T-cell (primary cell): ENCODE data around the gene YIPF5. TPM values are rescaled to one million over a fixed set of nuclear protein-coding genes. Genes with fewer than 3 reads are reported as not detected.

Experiments used
- ATAC-seq, 4 experiments: fragments of 200-7000 bp in 3 of 4; fragments of 150-1000 bp in 1 of 4; cut with Tn5 transposase; replicated peaks in 1 of 4; 1 replicate in 3 of 4; 2 replicates in 1 of 4; pipeline ENCODE4 v1.10.0; 2021; ENCODE audit warnings: moderate library complexity in 3 of 4, mild to moderate bottlenecking in 2 of 4, moderate number of reproducible peaks in 1 of 4
- CTCF ChIA-PET, 2 donors: fragments of 300-600 bp; sonication (Branson Sonifier 250); formaldehyde crosslinking; loops; one replicate each; lab custom pipeline; 2022; ENCODE audit warnings: antibody characterized with exemption in 2 of 2; lab: Charles Lee
- POLR2A ChIA-PET, 2 donors: fragments of 300-600 bp; sonication (Branson Sonifier 250); formaldehyde crosslinking; loops; one replicate each; lab custom pipeline; 2022; ENCODE audit warnings: antibody characterized with exemption in 2 of 2; lab: Charles Lee
- DNase-seq, 35 experiments: peaks; one replicate each; pipeline versions ENCODE4 v3.0.0 to v3.0.0-alpha.2; 2013 to 2023
- H3K27ac ChIP-seq: one replicate; pipeline ENCODE4 v1.5.1; 2013; ENCODE audit warnings: low read length
- H3K27me3 ChIP-seq, 2 experiments: replicated peaks in 1 of 2; 1 replicate in 1 of 2; 2 replicates in 1 of 2; pipeline versions ENCODE4 v1.6.1 to v1.7.0; 2013; ENCODE audit warnings: low read length in 1 of 2, mixed read lengths in 1 of 2; ENCODE audit not compliant: control insufficient read depth in 2 of 2, insufficient read depth in 2 of 2; ENCODE audit errors: extremely low read depth in 1 of 2
- H3K36me3 ChIP-seq, 2 donors: 1 replicate in 1 of 2; 2 replicates in 1 of 2; pipeline versions ENCODE4 v1.6.1 to v1.7.0; 2013; ENCODE audit warnings: low read length in 1 of 2; ENCODE audit not compliant: control insufficient read depth in 2 of 2, insufficient read depth in 1 of 2; ENCODE audit errors: extremely low read depth in 1 of 2
- H3K4me1 ChIP-seq, 2 experiments: 1 replicate in 1 of 2; 2 replicates in 1 of 2; pipeline versions ENCODE4 v1.6.1 to v1.7.0; 2013; ENCODE audit warnings: low read length in 2 of 2, mixed read lengths in 1 of 2; ENCODE audit not compliant: insufficient read depth in 2 of 2, control insufficient read depth in 1 of 2; ENCODE audit errors: extremely low read depth in 1 of 2
- H3K4me3 ChIP-seq, 2 donors: 1 replicate in 1 of 2; 2 replicates in 1 of 2; pipeline versions ENCODE4 v1.5.1 to v1.7.0; 2013; ENCODE audit warnings: mild to moderate bottlenecking in 2 of 2, low read length in 1 of 2, moderate library complexity in 1 of 2; ENCODE audit not compliant: control insufficient read depth in 1 of 2; ENCODE audit errors: extremely low read depth in 1 of 2
- H3K9me3 ChIP-seq: 2 replicates; pipeline ENCODE4 v1.7.0; 2013
- H3K27ac Mint-ChIP-seq, 2 donors: one replicate each; pipeline ENCODE4 v1.8.0; 2020 to 2021; ENCODE audit warnings: mild to moderate bottlenecking in 2 of 2, mixed read lengths in 2 of 2
- H3K27me3 Mint-ChIP-seq, 2 donors: one replicate each; pipeline ENCODE4 v1.8.0; 2021 to 2022; ENCODE audit warnings: mixed read lengths in 2 of 2
- H3K36me3 Mint-ChIP-seq: one replicate; pipeline ENCODE4 v1.8.0; 2021; ENCODE audit warnings: mixed read lengths
- H3K4me1 Mint-ChIP-seq, 3 donors: one replicate each; pipeline ENCODE4 v1.8.0; 2020 to 2022; ENCODE audit warnings: mixed read lengths in 3 of 3, mild to moderate bottlenecking in 1 of 3
- H3K4me3 Mint-ChIP-seq, 3 donors: one replicate each; pipeline ENCODE4 v1.8.0; 2020 to 2022; ENCODE audit warnings: mild to moderate bottlenecking in 3 of 3, mixed read lengths in 3 of 3, moderate library complexity in 3 of 3
- H3K9me3 Mint-ChIP-seq, 3 donors: one replicate each; pipeline ENCODE4 v1.8.0; 2020 to 2022; ENCODE audit warnings: mixed read lengths in 3 of 3
- WGBS: methylation state at CpG from one replicate; pipeline ENCODE4 v1.1.5; 2013; ENCODE audit warnings: missing lambda C conversion rate; ENCODE audit not compliant: insufficient coverage; 5-methylcytosine and 5-hydroxymethylcytosine counted together
- total RNA-seq, 35 experiments: library from RNA in 6 of 35; stranded (reverse) in 6 of 35; fragments of 120-200 nt in 1 of 35; gene quantifications; one replicate each; pipeline versions ENCODE4 v1.2.1 to v1.2.4 and lab custom pipeline; 2013 to 2026

YIPF5 gene
- total RNA-seq, 5 donors from 2014 or later (not counting 1 experiment from before 2014, with no cell fraction given), result 32.8 to 47.1 (median 41.2) TPM

DNA sequence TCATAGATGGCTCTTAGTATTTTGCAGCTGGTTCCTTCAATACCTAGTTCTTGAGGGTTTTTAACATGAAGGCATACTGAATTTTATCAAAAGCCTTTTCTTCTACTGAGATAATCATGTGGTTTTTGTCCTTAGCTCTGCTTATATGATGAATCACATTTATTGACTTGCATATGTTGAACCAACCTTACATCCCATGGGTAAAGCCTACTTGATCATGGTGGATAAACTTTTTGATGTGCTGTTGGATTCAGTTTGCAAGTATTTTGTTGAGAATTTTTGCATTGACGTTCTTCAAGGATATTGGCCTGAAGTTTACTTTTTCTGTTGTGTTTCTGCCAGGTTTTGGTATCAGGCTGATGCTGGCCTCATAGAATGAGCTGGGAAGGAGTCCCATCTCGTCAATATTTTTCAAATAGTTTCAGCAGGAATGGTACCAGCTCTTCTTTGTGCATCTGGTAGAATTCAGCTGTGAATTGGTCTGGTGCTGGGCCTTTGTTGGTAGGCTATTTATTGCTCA is 49.7 kb downstream of the YIPF5 start:
- H3K27ac Mint-ChIP-seq, result no peak overlapping the region
- no peaks in the 10 kb centered on the region for H3K9me3 ChIP-seq
- H3K27me3 ChIP-seq, result peaks cover 0 to 3% of the 10 kb centered on the region in 2 experiments
- no peaks in the 10 kb centered on the region for H3K4me1 ChIP-seq
- peaks cover 0 to 2% (median 0%) of the 10 kb centered on the region in 3 donors for H3K9me3 Mint-ChIP-seq
- H3K27me3 Mint-ChIP-seq, result peaks cover 2 to 5% of the 10 kb centered on the region in 2 donors
- H3K36me3 Mint-ChIP-seq, result no peaks in the 10 kb centered on the region
- no peaks in the 10 kb centered on the region for H3K4me1 Mint-ChIP-seq
- H3K27ac ChIP-seq, result no peak overlapping the region
- POLR2A ChIA-PET, result no interaction called here
- WGBS, result 89% methylated on average over 1 of the region's 2 CpGs
- CTCF ChIA-PET, result interaction anchor here in 1 of 2 donors (1.0 kb wide), 1 partner anchor 8 kb away, joined by 4 read pairs; no protein-coding TSS in a partner anchor
- ATAC-seq, result no peak
- no peak overlapping the region for H3K4me3 Mint-ChIP-seq
- no peak for DNase-seq
- no peaks in the 10 kb centered on the region for H3K36me3 ChIP-seq
- H3K4me3 ChIP-seq, result no peak overlapping the region

DNA sequence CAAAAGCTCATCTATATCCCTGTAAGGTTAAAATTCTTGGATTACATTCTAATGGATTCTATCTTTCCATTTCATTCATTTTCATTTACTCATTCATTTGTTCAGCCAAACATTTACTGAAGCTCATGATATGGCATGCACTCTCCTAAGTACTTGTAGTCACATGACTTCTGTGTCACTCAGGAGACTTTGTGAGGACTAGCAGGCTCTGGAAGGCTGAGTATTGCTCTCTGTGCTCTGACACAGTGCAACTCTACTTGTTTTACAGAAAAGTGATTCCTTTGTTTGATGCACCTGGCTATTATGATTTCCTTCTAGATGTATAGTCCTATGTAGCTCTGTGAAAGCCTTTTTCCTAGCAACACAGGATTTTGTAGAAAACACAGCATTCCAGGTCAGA is 53.0 kb downstream of the YIPF5 start:
- no peaks in the 10 kb centered on the region for H3K27me3 Mint-ChIP-seq
- no peak overlapping the region for H3K27ac Mint-ChIP-seq
- H3K4me1 Mint-ChIP-seq, result no peaks in the 10 kb centered on the region
- Histone ChIP-seq H3K27ac (no peak overlapping the region), H3K9me3 (no peaks in the 10 kb centered on the region), H3K36me3 (no peaks in the 10 kb centered on the region), H3K27me3 (no peaks in the 10 kb centered on the region), H3K4me3 (no peak overlapping the region), H3K4me1 (no peaks in the 10 kb centered on the region)
- POLR2A ChIA-PET, result no interaction called here
- no peak overlapping the region for H3K4me3 Mint-ChIP-seq
- H3K36me3 Mint-ChIP-seq, result no peaks in the 10 kb centered on the region
- CTCF ChIA-PET, result no interaction called here
- peaks cover 0 to 2% (median 0%) of the 10 kb centered on the region in 3 donors for H3K9me3 Mint-ChIP-seq
- DNase-seq (no peak), ATAC-seq (no peak)

DNA sequence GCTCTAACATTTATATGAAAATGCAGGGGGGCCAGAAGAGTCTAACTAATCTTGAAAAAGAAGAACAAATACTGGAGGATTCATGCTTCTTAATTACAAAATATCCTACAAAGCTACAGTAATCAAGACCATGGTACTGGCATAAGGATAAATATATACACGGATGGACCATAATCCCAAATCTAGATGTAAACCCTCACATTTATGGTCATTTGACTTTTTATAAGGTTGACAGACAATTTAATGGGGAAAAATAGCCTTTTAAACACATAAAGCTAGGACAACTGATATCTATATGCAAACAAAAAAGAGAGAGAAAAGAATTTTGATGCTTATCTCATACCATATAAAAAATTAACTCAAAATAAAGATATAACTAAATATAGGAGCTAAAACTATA is 55.9 kb downstream of the YIPF5 start:
- no peaks in the 10 kb centered on the region for H3K36me3 ChIP-seq
- Mint-ChIP-seq H3K4me3 (no peak overlapping the region), H3K27me3 (peaks cover 6 to 11% of the 10 kb centered on the region in 2 donors), H3K4me1 (no peaks in the 10 kb centered on the region), H3K9me3 (no peaks in the 10 kb centered on the region), H3K27ac (no peak overlapping the region), H3K36me3 (no peaks in the 10 kb centered on the region)
- POLR2A ChIA-PET, result interaction anchor here in 1 of 2 donors (0.6 kb wide), 1 partner anchor 21 kb away, joined by 3 read pairs; no protein-coding TSS in a partner anchor
- no CpG with 5 or more reads among the region's 1 CpG for WGBS
- H3K27me3 ChIP-seq, result no peaks in the 10 kb centered on the region
- H3K4me3 ChIP-seq, result no peak overlapping the region
- no peak for DNase-seq
- H3K4me1 ChIP-seq, result no peaks in the 10 kb centered on the region
- no peaks in the 10 kb centered on the region for H3K9me3 ChIP-seq
- CTCF ChIA-PET, result no interaction called here
- H3K27ac ChIP-seq, result no peak overlapping the region
- no peak for ATAC-seq

Other genes starting within 250 kb of the YIPF5 start
- gene KCTD16, start 214 bp upstream of the YIPF5 start, total RNA-seq, result under 1 TPM in 4 of 5 donors, not detected in 1; 0.03 to 0.20 (median 0.10) TPM